Measurements from ENCODE around the gene KCTD21.

Gene KCTD21

GRCh38 chr11:78194490-78194889 is 6.1 kb upstream of the KCTD21 start:
- Histone ChIP-seq H3K27ac (replicated peaks) (no peak overlapping the region), H3K4me3 (replicated peaks; ENCODE audit: insufficient read depth, low read length) (no peak overlapping the region), H3K27me3 (ENCODE audit: insufficient read depth, poor library complexity, severe bottlenecking) (no peaks in the 10 kb centered on the region)
- no peak for TF ChIP-seq SPI1 (IDR thresholded peaks at IDR 0.05; ENCODE audit: borderline replicate concordance, low read depth)
- no peak for TF ChIP-seq POLR2AphosphoS5 (IDR thresholded peaks at IDR 0.05; ENCODE audit: low read depth)
- TF ChIP-seq CTCF (IDR thresholded peaks at IDR 0.05; ENCODE audit: insufficient read depth, low read length): no peak
- TF ChIP-seq REST (IDR thresholded peaks at IDR 0.05; ENCODE audit: insufficient replicate concordance, low read depth): no peak
- no peak for TF ChIP-seq GABPA (IDR thresholded peaks at IDR 0.05; ENCODE audit: low read depth)
- no peak for DNase-seq (ENCODE audit: low read depth in 1 of 2, low spot score in 1 of 2)

GRCh38 chr11:78193806-78194205 is 5.4 kb upstream of the KCTD21 start:
- H3K4me3 ChIP-seq (replicated peaks; ENCODE audit: insufficient read depth, low read length): no peak overlapping the region
- no peaks in the 10 kb centered on the region for H3K27me3 ChIP-seq (ENCODE audit: insufficient read depth, poor library complexity, severe bottlenecking)
- H3K27ac ChIP-seq (replicated peaks): no peak overlapping the region
- TF ChIP-seq SPI1 (IDR thresholded peaks at IDR 0.05; ENCODE audit: borderline replicate concordance, low read depth): no peak
- no peak for TF ChIP-seq GABPA (IDR thresholded peaks at IDR 0.05; ENCODE audit: low read depth)
- TF ChIP-seq REST (IDR thresholded peaks at IDR 0.05; ENCODE audit: insufficient replicate concordance, low read depth): no peak
- no peak for TF ChIP-seq POLR2AphosphoS5 (IDR thresholded peaks at IDR 0.05; ENCODE audit: low read depth)
- TF ChIP-seq CTCF (IDR thresholded peaks at IDR 0.05; ENCODE audit: insufficient read depth, low read length): no peak
- DNase-seq (ENCODE audit: low read depth in 1 of 2, low spot score in 1 of 2): no peak

GRCh38 chr11:78192911-78193351 is 4.5 kb upstream of the KCTD21 start:
- TF ChIP-seq SPI1 (IDR thresholded peaks at IDR 0.05; ENCODE audit: borderline replicate concordance, low read depth) (peak; percentile 38; the same call in 1 of the 2 replicates), POLR2AphosphoS5 (IDR thresholded peaks at IDR 0.05; ENCODE audit: low read depth) (no peak)
- no peak overlapping the region for H3K4me3 ChIP-seq (replicated peaks; ENCODE audit: insufficient read depth, low read length)
- no peaks in the 10 kb centered on the region for H3K27me3 ChIP-seq (ENCODE audit: insufficient read depth, poor library complexity, severe bottlenecking)
- peak in 1 of 2 experiments; percentile 38 for DNase-seq (ENCODE audit: low read depth in 1 of 2, low spot score in 1 of 2)
- H3K27ac ChIP-seq (replicated peaks): peak overlapping the region; percentile 20; the same call in 1 of the 2 replicates

GRCh38 chr11:78192223-78192719 is 3.8 kb upstream of the KCTD21 start:
- no peak overlapping the region for H3K4me3 ChIP-seq (replicated peaks; ENCODE audit: insufficient read depth, low read length)
- TF ChIP-seq GABPA (IDR thresholded peaks at IDR 0.05; ENCODE audit: low read depth): no peak
- TF ChIP-seq CTCF (IDR thresholded peaks at IDR 0.05; ENCODE audit: insufficient read depth, low read length): no peak
- TF ChIP-seq POLR2AphosphoS5 (IDR thresholded peaks at IDR 0.05; ENCODE audit: low read depth): no peak
- no peak for TF ChIP-seq SPI1 (IDR thresholded peaks at IDR 0.05; ENCODE audit: borderline replicate concordance, low read depth)
- no peak for TF ChIP-seq REST (IDR thresholded peaks at IDR 0.05; ENCODE audit: insufficient replicate concordance, low read depth)
- DNase-seq (ENCODE audit: low read depth in 1 of 2, low spot score in 1 of 2): no peak
- peak overlapping the region; percentile 20; the same call in 1 of the 2 replicates for H3K27ac ChIP-seq (replicated peaks)
- no peaks in the 10 kb centered on the region for H3K27me3 ChIP-seq (ENCODE audit: insufficient read depth, poor library complexity, severe bottlenecking)
